Spleen (tissue), 11 donors: Measurements from ENCODE around the gene P2RX7. TPM values are rescaled to one million over a fixed set of nuclear protein-coding genes. Genes with fewer than 3 reads are reported as not detected.
A peak's percentile ranks its signal among the peaks of the same experiment; 100 is the strongest.

Source experiments
- DNase-seq: peaks from one replicate; pipeline ENCODE4 v3.0.0-alpha.2; 2020
- H3K27ac ChIP-seq, 8 donors: fragments of 200-600 bp; sonication (generic) in 7 of 8; 1 replicate in 4 of 8; 2 replicates in 4 of 8; pipeline versions ENCODE4 v1.5.0 to v1.8.0; 2016 to 2021; ENCODE audit warnings: inconsistent platforms in 4 of 8, mild to moderate bottlenecking in 4 of 8, moderate library complexity in 1 of 8
- H3K27me3 ChIP-seq, 7 donors: fragments of 200-600 bp; sonication (generic) in 6 of 7; replicated peaks in 1 of 7; 1 replicate in 4 of 7; 2 replicates in 3 of 7; pipeline versions ENCODE4 v1.5.0 to v1.8.0; 2016 to 2021; ENCODE audit warnings: inconsistent platforms in 3 of 7, mild to moderate bottlenecking in 1 of 7
- H3K36me3 ChIP-seq, 6 donors: fragments of 200-600 bp; sonication (generic) in 5 of 6; 1 replicate in 4 of 6; 2 replicates in 2 of 6; pipeline versions ENCODE4 v1.5.0 to v1.8.0; 2016 to 2021; ENCODE audit warnings: inconsistent platforms in 2 of 6
- H3K4me1 ChIP-seq, 6 donors: fragments of 200-600 bp; sonication (generic) in 5 of 6; 1 replicate in 3 of 6; 2 replicates in 3 of 6; pipeline versions ENCODE4 v1.5.0 to v1.8.0; 2016 to 2021; ENCODE audit warnings: inconsistent platforms in 3 of 6
- H3K4me3 ChIP-seq, 8 donors: fragments of 200-600 bp; sonication (generic) in 7 of 8; 1 replicate in 4 of 8; 2 replicates in 4 of 8; pipeline versions ENCODE4 v1.5.0 to v1.8.0; 2016 to 2021; ENCODE audit warnings: inconsistent platforms in 4 of 8, mild to moderate bottlenecking in 4 of 8, moderate library complexity in 2 of 8
- H3K9me3 ChIP-seq, 8 donors: fragments of 200-600 bp; sonication (generic) in 7 of 8; 1 replicate in 4 of 8; 2 replicates in 4 of 8; pipeline versions ENCODE4 v1.5.0 to v1.8.0; 2016 to 2021; ENCODE audit warnings: inconsistent platforms in 4 of 8
- CTCF ChIP-seq, 11 experiments: fragments of 200-600 bp in 7 of 11; fragments of 450-650 bp in 4 of 11; sonication (generic) in 4 of 11; IDR thresholded peaks in 8 of 11; conservative IDR thresholded peaks in 3 of 11; 1 replicate in 7 of 11; 2 replicates in 4 of 11; pipeline versions ENCODE4 v1.4.0 to v1.8.0; 2016 to 2021; ENCODE audit warnings: antibody characterized with exemption in 11 of 11, inconsistent platforms in 4 of 11, mild to moderate bottlenecking in 1 of 11
- POLR2A ChIP-seq, 3 donors: fragments of 450-650 bp; IDR thresholded peaks; one replicate each; pipeline ENCODE4 v1.5.1; 2017; ENCODE audit warnings: antibody characterized with exemption in 3 of 3, mild to moderate bottlenecking in 1 of 3
- POLR2AphosphoS5 ChIP-seq, 3 donors: sonication (generic); formaldehyde crosslinking; IDR thresholded peaks; one replicate each; pipeline ENCODE4 v1.5.1; 2017; ENCODE audit warnings: antibody characterized with exemption in 3 of 3
- WGBS, 5 donors: extraction: QIAGEN DNeasy Blood & Tissue Kit in 3 of 5; methylation state at CpG; one replicate each; pipeline versions ENCODE4 v1.1.5 to v1.1.7; 2013 to 2018; 5-methylcytosine and 5-hydroxymethylcytosine counted together
- intact Hi-C: fragments of 100-400 bp; cut with DNase I; formaldehyde crosslinking; loops from one replicate; pipeline ENCODE4 v1.15.0; 2023; ENCODE audit warnings: low total_unique reads
- polyA plus RNA-seq, 3 donors: library from polyadenylated mRNA; stranded (reverse); fragments of 200-250 nt; gene quantifications; one replicate each; pipeline ENCODE4 v1.2.1, GENCODE V29; 2013
- total RNA-seq, 7 donors: library from RNA; depleted of rRNA in 3 of 7; stranded (reverse); fragments of >200 nt in 3 of 7; fragmentation: NEBNext Ultra II Directional in 4 of 7; extraction: Animal tissue kit (Norgen Biotek cat#: 25700) in 4 of 7; gene quantifications; one replicate each; pipeline versions ENCODE4 v1.1.0 to v1.2.1, GENCODE V29; 2016 to 2021
- donor health status: healthy with polysubstance abuse.
- donor health status: DM: no; HTN: no; CAD: no; lungs with moderate emphysema.
- donor health status: DM: no; HTN: no; CAD: no.
- donor health status: Bipolar disorder and iron deficiency.
- donor health status: healthy.
- donor health status: DM: no; HTN: no; CAD: no.
- donor health status: DM: yes; HTN: yes; CAD: no.

Gene P2RX7
- total and polyA plus RNA-seq, 10 donors = 1.8 to 12.3 (median 9.0) TPM

DNA sequence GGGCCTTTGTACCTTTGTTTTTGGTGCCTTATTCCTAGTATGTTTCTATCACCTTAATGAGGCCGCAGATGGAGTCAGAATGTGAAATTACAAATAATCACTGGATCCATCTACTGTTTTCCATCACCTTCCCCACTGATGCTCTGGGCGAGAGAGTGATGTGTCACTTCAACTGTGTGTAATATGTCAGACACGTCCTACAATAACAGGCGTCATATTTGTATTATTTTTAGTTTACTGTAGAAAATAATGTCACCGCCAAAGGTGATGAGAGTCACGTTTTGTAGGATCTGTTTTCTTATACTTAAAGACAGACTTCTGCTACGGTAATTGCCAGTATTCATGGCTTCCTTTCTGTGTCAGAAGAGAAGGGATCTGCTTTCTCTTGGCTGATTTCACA lies 54.8 kb downstream of the P2RX7 start:
- 89 to 93% (median 90%) methylated on average over 7 of the region's 7 CpGs for WGBS, 5 donors
- H3K4me1 ChIP-seq = peaks cover 0 to 26% (median 15%) of the 10 kb centered on the region in 6 donors
- peaks cover 0 to 15% (median 12%) of the 10 kb centered on the region in 6 donors for H3K36me3 ChIP-seq
- intact Hi-C loops = no loop called here
- H3K4me3 ChIP-seq = no peak overlapping the region
- H3K9me3 ChIP-seq = no peaks in the 10 kb centered on the region
- H3K27ac ChIP-seq = no peak overlapping the region
- H3K27me3 ChIP-seq = no peaks in the 10 kb centered on the region
- no peak for TF ChIP-seq POLR2AphosphoS5 (IDR thresholded peaks at IDR 0.05)
- TF ChIP-seq CTCF (IDR thresholded peaks at IDR 0.05 in 8 of 11, conservative IDR thresholded peaks at IDR 0.05 in 3 of 11) = no peak
- TF ChIP-seq POLR2A (IDR thresholded peaks at IDR 0.05) = no peak
- DNase-seq = no peak

DNA sequence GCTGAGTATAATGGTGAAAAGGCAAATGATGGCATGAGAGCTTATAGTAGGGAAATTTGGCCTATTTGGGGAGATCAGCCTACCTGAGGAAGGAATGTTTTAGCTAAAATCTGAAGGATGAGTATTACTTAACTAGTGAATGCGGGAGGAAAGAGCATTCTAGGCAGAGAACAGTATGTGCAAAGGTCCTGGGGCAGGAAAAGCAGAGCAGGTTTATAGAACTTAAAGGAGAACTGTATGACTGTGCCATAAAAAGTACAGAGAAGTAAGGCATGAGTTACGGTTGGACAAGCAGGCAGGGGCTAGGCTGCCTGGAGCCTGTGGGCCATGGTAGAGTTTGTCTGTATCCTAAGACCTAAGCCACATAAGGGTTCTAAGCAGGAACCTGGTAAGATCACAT lies 55.6 kb downstream of the P2RX7 start:
- DNase-seq = no peak
- intact Hi-C loops = no loop called here
- Histone ChIP-seq H3K27me3 (no peaks in the 10 kb centered on the region), H3K27ac (no peak overlapping the region), H3K4me1 (peaks cover 0 to 26% (median 15%) of the 10 kb centered on the region in 6 donors), H3K36me3 (peaks cover 0 to 14% (median 12%) of the 10 kb centered on the region in 6 donors), H3K4me3 (no peak overlapping the region), H3K9me3 (no peaks in the 10 kb centered on the region)
- no peak for TF ChIP-seq CTCF (IDR thresholded peaks at IDR 0.05 in 8 of 11, conservative IDR thresholded peaks at IDR 0.05 in 3 of 11)
- no peak for TF ChIP-seq POLR2A (IDR thresholded peaks at IDR 0.05)
- no peak for TF ChIP-seq POLR2AphosphoS5 (IDR thresholded peaks at IDR 0.05)
- WGBS, 5 donors = 92 to 100% (median 98%) methylated on average over 2 of the region's 2 CpGs

DNA sequence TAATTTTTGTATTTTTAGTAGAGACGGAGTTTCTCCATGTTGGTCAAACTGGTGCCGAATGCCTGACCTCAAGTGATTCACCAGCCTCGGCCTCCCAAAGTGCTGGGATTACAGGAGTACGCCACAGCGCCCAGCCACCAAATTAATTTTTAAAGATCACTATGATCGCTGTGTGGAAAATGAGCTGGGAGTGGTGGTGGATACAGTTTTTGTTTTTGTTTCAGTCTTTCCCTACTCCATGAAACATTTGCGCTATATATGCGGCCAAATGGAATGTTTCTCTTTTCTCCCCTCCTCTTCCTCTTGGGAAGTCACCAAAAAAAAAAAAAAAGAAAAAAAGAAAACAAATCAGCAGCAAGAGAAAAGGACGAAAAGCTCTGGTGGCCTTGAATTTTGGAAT lies 56.5 kb downstream of the P2RX7 start:
- Histone ChIP-seq H3K27me3 (no peaks in the 10 kb centered on the region), H3K36me3 (peaks cover 0 to 13% (median 11%) of the 10 kb centered on the region in 6 donors), H3K27ac (no peak overlapping the region), H3K4me1 (peaks cover 0 to 26% (median 15%) of the 10 kb centered on the region in 6 donors), H3K4me3 (no peak overlapping the region), H3K9me3 (no peaks in the 10 kb centered on the region)
- no peak for DNase-seq
- no peak for TF ChIP-seq POLR2AphosphoS5 (IDR thresholded peaks at IDR 0.05)
- TF ChIP-seq CTCF (IDR thresholded peaks at IDR 0.05 in 8 of 11, conservative IDR thresholded peaks at IDR 0.05 in 3 of 11) = no peak
- TF ChIP-seq POLR2A (IDR thresholded peaks at IDR 0.05) = no peak
- WGBS, 5 donors = 92 to 95% (median 94%) methylated on average over 9 of the region's 9 CpGs
- intact Hi-C loops = no loop called here

DNA sequence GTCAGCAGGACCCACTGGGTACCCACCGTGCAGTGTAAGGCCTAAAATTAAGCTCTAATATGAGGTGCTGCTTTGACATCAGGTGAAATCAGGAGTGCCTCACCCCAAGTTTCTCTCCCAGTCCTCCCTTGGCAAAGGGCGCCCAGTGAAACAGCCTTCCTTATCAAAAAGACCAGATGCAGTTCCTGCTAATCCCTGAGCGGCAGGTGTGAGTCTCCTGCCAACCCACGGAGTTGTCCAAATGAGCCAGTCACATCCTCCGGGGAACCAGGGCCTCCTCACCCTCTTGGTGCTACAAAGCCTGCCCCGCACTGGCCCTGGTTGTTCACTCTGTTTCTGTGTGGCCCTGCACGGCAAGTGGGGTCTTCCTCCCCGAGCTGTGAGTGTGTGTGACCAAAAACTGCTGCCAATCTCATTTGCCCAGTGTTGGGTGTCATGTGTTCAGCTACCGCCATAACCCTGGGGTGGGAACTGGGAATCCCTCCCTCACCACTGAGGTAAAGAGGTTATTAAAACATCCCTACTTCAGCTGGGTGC lies 57.0 kb downstream of the P2RX7 start:
- 81 to 86% (median 84%) methylated on average over 8 to 9 of the region's 9 CpGs for WGBS, 5 donors
- no peak overlapping the region for H3K4me3 ChIP-seq

More for the DNA sequence above, 57.0 kb downstream of the P2RX7 start:
- H3K27me3 ChIP-seq = no peaks in the 10 kb centered on the region
- H3K36me3 ChIP-seq = peaks cover 0 to 8% (median 6%) of the 10 kb centered on the region in 6 donors
- no peak for DNase-seq
- TF ChIP-seq POLR2AphosphoS5 (IDR thresholded peaks at IDR 0.05) = no peak
- TF ChIP-seq CTCF (IDR thresholded peaks at IDR 0.05 in 8 of 11, conservative IDR thresholded peaks at IDR 0.05 in 3 of 11) = no peak
- TF ChIP-seq POLR2A (IDR thresholded peaks at IDR 0.05) = no peak
- peak overlapping the region in 5 of 8 donors; percentile 33 to 66 (median 60) for H3K27ac ChIP-seq
- intact Hi-C loops = no loop called here
- H3K4me1 ChIP-seq = peaks cover 0 to 24% (median 15%) of the 10 kb centered on the region in 6 donors
- no peaks in the 10 kb centered on the region for H3K9me3 ChIP-seq
